GM19099 (cell line): Measurements from ENCODE around the gene AK1.

Experiments
- POLR2A ChIP-seq: IDR thresholded peaks from 3 replicates; pipeline ENCODE4 v1.6.1; 2011; ENCODE audit warnings: low read depth; ENCODE audit not compliant: insufficient read length; ENCODE audit errors: extremely low read depth

Gene AK1

DNA sequence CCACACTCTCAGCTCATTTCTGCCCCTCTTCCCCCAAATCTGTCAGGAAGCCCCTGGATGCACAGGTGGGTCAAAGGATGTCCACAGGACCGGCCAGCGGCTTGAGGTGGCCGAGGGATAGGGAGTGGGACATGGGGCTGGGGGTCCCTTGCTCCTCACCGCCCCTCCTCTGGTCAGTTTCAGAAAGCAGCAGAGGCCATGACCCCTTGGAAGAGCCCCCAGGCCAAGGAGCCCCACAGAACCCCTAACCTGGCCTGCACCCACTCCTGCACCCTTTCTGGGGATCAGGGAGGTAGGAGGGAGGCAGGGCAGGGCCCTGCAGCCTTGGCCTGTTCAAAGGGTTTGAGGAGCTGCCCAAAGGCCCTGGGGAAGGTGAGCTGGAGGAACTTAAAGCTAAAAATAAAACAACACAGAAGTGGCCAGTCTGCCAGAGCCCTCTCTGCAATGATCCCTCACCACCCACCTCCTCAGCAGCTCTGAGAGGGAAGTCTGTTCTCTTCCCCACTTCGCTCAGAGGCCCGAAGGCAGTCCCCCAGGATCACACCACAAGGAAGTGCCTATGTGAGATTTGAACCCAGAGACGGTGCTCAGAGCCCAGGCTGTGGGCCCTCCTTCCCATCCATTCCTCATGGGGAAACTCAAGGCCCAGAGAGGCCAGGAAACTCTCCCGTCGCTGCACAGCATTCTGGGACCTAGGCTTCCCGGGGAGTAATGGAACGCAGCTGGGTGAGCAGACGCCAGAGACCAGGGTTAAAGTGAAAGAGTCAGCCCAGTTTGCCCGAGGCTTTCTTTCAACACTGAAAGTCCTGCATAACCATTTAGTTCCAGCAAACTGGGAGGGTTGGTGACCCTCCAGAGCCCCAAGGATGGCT, 23.9 kb downstream of the AK1 start:
- no peak for TF ChIP-seq POLR2A

DNA sequence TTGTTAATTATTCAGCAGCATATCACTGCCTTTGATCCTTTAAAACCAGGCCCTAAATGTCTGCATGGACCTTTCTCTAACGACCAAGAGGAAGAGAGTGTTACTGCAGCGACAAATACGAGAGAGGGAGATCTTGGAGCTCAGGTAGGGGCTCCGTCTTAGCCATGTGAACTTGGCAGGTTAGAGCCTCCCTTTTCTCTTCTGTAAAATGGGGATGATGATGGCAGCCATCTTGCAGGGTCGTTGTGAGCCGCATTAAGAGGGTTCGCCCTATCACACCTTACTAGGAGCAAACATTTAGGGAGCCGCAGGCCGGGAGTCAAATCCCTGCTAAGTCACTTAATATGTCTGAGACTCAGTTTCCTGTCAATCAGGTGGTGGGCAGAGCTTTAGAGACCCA, 24.6 kb downstream of the AK1 start:
- no peak for TF ChIP-seq POLR2A

DNA sequence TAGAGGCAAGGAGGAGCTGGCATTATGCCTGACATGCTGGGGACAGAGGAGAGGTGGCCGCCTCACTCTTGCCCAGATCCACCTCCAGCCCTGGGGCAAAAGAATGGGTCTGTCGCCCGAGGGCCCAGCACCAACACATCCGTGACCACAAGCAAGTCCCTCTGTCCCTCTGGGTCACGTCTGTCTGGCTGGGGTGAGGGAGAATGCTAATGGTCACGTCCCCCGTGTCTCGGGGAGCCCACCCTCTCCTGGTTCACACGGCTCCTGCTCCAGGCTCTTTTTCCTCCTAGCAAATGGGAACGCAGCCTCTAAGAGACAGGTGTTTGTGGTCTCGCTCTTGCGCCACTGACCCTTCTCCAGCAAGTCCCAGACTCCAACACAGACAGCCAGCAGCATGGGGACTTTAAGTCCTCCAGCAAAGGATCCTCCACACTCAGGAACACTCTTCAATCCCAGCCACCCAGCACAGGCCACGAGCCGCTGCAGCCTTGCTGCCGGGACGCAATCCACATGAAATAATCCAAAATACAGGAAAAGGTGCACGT, 27.1 kb downstream of the AK1 start:
- TF ChIP-seq POLR2A: no peak

DNA sequence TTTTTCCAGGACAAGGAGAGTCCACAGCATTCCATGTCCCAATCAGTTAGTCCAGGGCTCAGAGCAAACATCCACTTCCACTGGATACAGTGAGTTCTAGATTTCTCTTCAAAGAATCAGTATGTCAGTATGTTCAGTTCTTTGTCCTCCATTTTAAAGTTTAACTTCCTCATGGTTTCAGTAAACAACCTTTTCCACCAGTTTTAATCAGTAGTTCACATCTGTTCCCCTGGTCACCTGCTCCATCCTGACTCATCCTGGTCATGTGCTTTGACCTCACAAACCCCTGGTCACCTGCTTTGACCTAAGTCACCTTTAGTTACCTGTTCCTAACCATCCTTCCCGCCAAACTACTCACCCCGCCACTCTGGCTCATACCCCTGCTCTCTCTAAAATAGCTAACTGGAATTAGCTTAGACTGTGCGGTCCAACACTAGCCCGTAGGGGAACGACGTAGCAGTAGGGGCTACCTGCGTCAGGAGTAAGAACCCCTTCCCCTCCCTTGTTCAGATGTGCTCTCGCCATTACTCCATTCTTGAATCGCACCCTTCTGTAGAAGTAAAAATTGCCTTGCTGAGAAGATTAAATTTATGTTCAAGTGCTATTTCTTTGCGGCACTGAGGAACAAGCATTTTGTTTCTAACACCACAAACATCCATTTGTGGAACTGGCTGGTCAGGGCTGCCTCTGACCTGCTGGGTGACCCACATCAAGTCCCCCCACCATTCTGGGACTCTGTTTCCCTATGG, 28.5 kb downstream of the AK1 start:
- TF ChIP-seq POLR2A: no peak

DNA sequence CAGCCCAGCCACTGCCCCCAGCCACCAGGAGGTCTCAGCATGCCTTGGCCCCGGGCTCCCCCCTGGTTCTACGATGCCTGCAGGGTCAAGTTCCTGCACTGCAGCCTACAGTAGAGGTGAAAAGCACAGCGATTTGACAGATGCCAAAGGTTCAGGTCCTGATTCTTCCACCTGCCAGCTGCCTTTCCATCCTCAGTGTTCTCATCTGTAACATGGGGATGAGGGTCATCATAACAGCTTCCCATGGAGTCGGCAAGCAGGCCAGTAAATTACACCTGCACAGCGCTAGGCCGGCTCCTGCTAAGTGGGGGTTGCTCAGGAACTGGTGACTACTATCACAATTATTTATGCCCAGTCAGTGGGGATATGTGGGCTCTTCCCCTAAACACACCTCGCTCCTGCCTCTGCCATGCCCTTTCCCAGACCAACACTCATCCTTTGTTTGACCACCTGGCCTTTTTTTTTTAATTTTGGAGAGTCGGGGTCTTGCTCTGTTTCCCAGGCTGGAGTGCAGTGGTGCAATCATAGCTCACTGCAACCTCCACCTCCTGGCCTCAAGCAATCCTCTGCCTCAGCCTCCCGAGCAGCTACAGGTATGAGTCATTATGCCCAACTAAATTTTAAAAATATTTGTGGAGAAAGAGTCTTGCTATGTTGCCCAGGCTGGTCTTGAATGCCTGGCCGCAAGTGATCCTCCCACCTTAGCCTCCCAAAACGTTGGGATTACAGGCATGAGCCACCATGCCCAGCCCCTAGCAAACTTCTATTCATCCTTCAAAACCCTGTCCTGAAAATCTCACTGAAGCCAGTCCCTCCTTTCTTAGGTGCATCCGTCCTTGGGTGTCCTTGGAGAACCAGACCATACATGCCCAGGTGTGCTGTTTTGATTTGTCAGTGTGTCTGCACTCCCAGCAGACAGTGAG, 29.4 kb downstream of the AK1 start:
- no peak for TF ChIP-seq POLR2A

DNA sequence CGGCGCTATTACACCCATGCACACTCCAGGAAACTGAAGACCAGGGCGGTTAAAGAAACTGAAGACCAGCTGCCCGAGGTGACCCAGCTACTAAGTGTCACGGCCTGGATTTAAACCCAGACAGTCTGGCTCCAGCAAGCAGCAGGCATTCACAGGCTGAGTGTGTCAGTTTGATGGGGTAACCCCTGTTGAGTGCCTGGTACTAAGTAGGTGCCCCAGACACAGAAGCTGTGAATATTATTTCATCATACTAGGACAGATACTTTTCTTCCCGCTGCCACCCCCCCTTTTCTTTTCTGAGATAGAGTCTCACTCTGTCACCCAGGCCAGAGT, 30.3 kb downstream of the AK1 start:
- no peak for TF ChIP-seq POLR2A

DNA sequence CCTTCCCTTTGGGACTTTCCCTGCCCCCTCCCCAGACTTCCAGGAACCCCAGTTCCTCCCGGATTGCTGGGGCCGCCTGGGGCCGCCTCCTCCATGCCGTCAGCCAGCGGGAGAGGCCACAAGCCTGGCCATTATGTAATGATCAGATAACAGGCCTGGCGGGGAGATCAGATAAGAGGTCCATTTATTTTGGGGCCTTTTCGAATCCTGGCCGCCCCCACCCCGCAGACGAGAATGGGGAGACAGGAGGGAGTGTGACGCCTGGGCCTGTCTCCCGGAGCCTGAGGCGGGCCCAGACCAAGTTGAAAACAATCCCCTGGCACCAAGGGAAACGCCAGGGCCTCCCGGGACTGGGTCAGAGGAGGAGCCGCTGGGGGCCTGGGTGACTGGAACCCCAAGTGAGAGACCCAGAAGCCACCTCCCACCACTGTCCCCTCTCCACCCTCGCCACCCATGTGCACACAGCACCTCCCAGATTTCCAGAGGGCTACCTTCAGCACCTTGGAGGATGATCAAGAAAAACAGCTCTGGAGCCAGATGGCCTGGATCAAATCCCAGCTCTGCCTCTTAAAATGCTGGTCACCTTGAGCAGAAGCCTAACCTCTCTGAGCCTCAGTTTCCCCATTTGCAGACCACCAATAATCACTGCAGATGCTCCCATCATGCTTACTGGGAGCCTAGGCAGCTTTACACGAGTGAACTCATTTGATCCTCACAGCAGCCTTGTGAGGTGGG, 30.9 kb downstream of the AK1 start:
- TF ChIP-seq POLR2A: no peak

DNA sequence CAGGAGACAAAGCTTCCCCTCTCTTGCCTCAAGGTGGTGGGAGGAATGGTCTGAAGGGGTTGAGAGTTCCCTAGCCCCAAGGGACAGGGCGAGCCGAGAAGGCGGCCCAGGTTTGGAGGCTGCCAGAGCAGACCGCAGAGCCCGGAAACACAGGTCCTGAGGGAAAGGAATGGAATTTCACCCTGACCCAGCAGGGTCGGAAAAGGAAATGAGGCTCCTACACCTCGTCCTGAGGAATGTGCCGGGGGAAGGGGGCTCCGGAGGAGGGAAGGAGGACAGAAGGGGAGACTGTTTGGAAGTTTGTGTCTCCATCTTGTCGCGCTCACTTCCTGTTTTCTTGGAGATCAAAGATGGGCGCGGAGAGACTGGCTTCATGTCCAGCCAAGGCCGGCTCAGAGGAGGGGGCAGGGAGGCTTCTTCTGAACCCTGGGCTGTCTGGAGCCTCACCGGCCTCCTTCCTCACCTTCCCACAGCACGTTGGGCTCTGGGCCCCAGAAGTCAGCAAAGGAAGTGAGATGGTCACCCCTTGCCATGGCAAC, 32.6 kb downstream of the AK1 start:
- no peak for TF ChIP-seq POLR2A

DNA sequence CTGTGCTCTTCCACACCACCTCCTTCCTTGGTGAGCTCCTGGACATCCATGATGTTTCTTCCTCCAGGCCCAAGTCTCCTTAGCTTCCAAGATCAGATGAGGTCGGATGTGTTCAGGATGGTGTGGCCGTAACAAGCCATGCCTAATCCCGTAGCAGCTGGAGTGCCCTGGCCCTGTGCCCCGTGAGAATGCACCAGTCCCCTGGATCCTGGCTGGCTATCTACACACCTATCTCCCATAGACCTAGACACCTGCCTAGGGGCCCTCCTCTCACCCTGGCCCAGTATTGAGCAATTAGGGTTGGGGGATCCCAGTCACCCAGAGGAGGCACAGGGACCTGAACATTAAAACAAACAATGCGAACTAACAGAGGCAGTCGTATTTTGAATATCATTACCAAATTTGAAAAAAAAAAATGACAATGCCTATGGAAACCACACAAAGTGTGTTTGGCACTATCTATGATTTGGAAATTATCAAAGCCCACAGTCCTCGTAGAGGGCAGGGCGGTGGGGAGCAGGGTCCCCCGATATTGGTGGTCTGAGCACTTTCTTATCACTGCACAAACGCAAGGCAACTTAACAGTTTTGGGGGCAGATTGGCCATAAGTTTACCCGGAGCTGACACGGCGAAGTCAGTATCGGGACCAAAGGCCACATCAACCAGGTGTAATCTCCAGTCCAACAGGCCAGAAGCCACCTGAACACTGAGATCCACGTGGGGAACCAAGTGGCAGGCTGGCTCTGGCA, 36.2 kb downstream of the AK1 start:
- no peak for TF ChIP-seq POLR2A

DNA sequence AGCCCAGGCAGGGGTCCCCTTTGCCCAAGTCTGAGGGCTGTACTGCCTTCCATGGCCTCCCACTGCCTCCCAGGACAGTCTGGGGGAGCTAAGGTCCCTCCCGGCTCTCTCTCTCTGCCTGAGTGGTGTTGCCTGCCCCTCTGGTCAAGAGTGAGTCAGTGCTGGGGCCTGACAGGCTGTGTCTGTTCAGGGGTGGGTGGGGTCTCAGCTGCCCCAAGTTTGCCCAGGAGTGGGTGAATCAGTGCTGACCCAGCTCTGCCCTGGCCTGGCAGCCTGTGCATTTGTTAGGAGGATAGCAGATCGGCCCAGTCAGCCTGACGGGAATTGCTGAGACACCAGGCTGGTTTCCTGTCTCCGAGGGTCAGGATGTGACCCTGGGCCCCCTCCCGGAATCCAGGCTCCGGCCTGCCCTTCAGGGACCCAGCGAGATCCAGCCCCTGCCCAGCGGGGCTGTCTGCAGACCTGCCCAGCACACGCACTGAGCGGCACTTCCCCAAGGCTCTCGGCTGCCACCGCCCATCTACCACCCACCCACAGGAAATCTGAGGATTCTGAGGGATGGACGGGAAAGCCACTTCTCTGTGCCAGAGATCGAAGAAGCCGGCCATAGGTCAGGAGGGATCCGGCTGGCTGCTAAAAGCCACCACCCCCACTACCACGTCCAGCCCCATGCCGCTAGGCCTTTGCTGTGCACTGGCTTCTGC, 38.9 kb downstream of the AK1 start:
- no peak for TF ChIP-seq POLR2A

DNA sequence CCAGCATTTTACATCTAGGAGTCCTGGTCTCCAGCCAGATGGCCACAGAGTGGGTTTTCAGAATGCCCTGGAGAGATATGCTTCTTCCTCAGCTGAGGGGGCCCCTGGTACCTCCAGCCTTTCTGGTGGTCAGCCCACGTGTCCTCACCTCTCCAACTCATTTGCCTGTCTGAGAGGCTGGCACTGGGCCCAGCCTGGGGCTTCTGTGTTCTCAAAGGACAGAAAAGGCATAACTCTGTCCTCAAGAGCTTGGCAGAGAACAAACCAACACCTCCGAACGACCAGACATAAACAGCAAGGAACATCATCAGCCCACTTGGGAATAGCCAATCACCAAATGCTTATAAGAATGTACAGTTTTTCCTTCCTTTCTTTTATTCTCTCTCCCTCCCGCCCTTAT, 40.1 kb downstream of the AK1 start:
- no peak for TF ChIP-seq POLR2A

DNA sequence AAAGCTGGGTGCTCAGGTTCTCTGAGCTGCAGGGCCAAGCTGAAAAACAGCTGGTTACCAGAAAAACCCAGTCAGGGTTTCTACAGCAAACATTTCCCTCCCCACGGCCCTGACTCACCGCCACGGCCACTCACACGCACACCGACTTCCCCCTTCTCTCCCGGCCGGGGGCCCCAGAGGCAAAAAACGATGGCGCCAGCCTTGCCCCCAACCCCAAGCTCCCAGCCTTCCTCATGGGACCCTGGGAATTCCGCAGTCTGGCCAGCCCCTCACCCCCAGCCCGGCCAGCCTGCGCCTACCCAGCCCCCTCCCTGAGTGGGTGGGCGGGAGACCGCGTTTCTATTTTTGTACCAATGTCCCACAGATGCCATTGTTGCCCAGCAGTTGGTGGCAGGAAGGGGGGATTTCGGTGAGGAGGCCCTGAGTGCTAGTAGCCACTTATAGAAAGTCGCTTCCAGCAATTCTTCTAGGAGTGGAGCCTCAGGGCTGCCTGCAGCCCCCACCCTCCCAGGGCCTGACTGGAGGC, 41.4 kb downstream of the AK1 start:
- TF ChIP-seq POLR2A: no peak

DNA sequence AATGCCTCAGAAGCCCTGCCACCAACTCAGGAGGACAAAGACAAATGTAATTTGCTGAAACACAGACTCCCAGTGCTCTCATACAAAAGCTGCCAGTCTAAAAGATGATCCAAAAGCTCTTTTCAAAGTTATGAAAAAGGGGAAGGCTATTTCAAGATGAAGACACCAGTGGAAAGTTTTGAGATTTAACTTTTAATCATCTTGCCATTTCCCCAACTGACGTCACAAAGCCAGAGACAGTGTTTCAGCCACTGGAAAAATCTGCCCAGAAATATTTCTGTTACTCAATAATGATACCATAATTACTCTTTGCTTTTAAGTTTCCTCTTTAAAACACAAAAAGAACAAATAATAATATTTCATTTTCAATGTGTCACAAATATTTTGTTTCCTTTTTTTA, 43.9 kb downstream of the AK1 start:
- TF ChIP-seq POLR2A: no peak
